C4-2B (cell line): ENCODE results near the gene C16orf74.

Experiments used
- H3K27ac ChIP-seq: fragments of 450-650 bp; 2 replicates; pipeline ENCODE4 v1.5.1; 2017
- CTCF ChIP-seq: fragments of 450-650 bp; conservative IDR thresholded peaks from 2 replicates; pipeline ENCODE4 v1.5.1; 2017; ENCODE audit warnings: mild to moderate bottlenecking
- ZFX ChIP-seq: fragments of 450-650 bp; IDR thresholded peaks from 2 replicates; pipeline ENCODE4 v1.6.1; 2017

C16orf74 gene

GRCh38 chr16:85716680-85717038, 34.2 kb downstream of the C16orf74 start:
- no peak overlapping the region for H3K27ac ChIP-seq

GRCh38 chr16:85716022-85716679, 34.7 kb downstream of the C16orf74 start:
- TF ChIP-seq ZFX: no peak
- TF ChIP-seq CTCF: no peak
- H3K27ac ChIP-seq: no peak overlapping the region

More at GRCh38 chr16:85716680-85717038, 34.2 kb downstream of the C16orf74 start:
- TF ChIP-seq ZFX (no peak), CTCF (no peak)

GRCh38 chr16:85715169-85716021, 35.5 kb downstream of the C16orf74 start:
- no peak overlapping the region for H3K27ac ChIP-seq
- TF ChIP-seq ZFX (no peak), CTCF (no peak)

GRCh38 chr16:85712801-85713200, 38.1 kb downstream of the C16orf74 start:
- TF ChIP-seq ZFX: no peak
- TF ChIP-seq CTCF: no peak
- no peak overlapping the region for H3K27ac ChIP-seq

GRCh38 chr16:85711982-85712587, 38.8 kb downstream of the C16orf74 start:
- H3K27ac ChIP-seq: no peak overlapping the region
- TF ChIP-seq CTCF: no peak
- no peak for TF ChIP-seq ZFX

- no peak for TF ChIP-seq ZFX
- no peak for TF ChIP-seq CTCF
- H3K27ac ChIP-seq: no peak overlapping the region
Observed at GRCh38 chr16:85710732-85711131, 40.2 kb downstream of the C16orf74 start.
